Panc1 (cell line): ENCODE results near the gene SYT2.

ENCODE experiments used
- CTCF ChIP-seq: fragments of 450-650 bp; IDR thresholded peaks from 2 replicates; pipeline ENCODE4 v1.5.1; 2017; ENCODE audit warnings: mild to moderate bottlenecking
- POLR2AphosphoS5 ChIP-seq: IDR thresholded peaks from 2 replicates; pipeline ENCODE4 v1.6.1; 2012; ENCODE audit warnings: mild to moderate bottlenecking, low read depth, low read length, moderate library complexity
- REST ChIP-seq, 2 experiments: IDR thresholded peaks; 2 replicates each; pipeline ENCODE4 v1.6.1; 2011 to 2012; ENCODE audit warnings: low read depth in 2 of 2, control low read depth in 1 of 2, low read length in 1 of 2, mild to moderate bottlenecking in 1 of 2, moderate library complexity in 1 of 2; ENCODE audit not compliant: insufficient read depth in 1 of 2

- TF ChIP-seq CTCF (no peak), POLR2AphosphoS5 (no peak), REST (IDR thresholded peaks at IDR 0.05; ENCODE audit: insufficient read depth in 1 of 2, low read depth in 2 of 2, low read length in 1 of 2) (no peak)
Observed at GRCh38 chr1:202591515-202591914, 118.7 kb downstream of the SYT2 start.
